GDM1 (cell line): ENCODE measurements around the gene DIS3L2.
"Not testable (repeated sequence)": the region's sequence is repeated elsewhere in the genome, so short reads cannot be mapped to it uniquely, and the experiment has no call there.

Source experiments
- DNase-seq: peaks from one replicate; lab custom pipeline; 2025; lab: John Stamatoyannopoulos, UW

Gene DIS3L2

GRCh38 chr2:232009639-232010274 lies 48.2 kb downstream of the DIS3L2 start:
- DNase-seq: no peak

- DNase-seq: no peak
Measured at GRCh38 chr2:232013701-232014353, 52.3 kb downstream of the DIS3L2 start.

- no peak for DNase-seq
Measured at GRCh38 chr2:232014681-232015080, 53.2 kb downstream of the DIS3L2 start.

- DNase-seq: no peak
Measured at GRCh38 chr2:232018181-232018580, 56.7 kb downstream of the DIS3L2 start.

- no peak for DNase-seq
Measured at GRCh38 chr2:232022718-232023117, 61.2 kb downstream of the DIS3L2 start.

GRCh38 chr2:232023426-232023825 lies 61.9 kb downstream of the DIS3L2 start:
- DNase-seq: no peak

GRCh38 chr2:232024457-232024856 lies 62.9 kb downstream of the DIS3L2 start:
- no peak for DNase-seq

GRCh38 chr2:232026910-232027309 lies 65.4 kb downstream of the DIS3L2 start:
- no peak for DNase-seq

- DNase-seq: no peak
Measured at GRCh38 chr2:232027530-232027929, 66.0 kb downstream of the DIS3L2 start.

- no peak for DNase-seq
Measured at GRCh38 chr2:232028071-232028470, 66.6 kb downstream of the DIS3L2 start.

- no peak for DNase-seq
Measured at GRCh38 chr2:232028631-232029030, 67.1 kb downstream of the DIS3L2 start.

GRCh38 chr2:232029346-232029745 lies 67.8 kb downstream of the DIS3L2 start:
- no peak for DNase-seq

- no peak for DNase-seq
Measured at GRCh38 chr2:232030229-232030628, 68.7 kb downstream of the DIS3L2 start.

- not testable (repeated sequence) for DNase-seq
Measured at GRCh38 chr2:232035292-232035691, 73.8 kb downstream of the DIS3L2 start.

- not testable (repeated sequence) for DNase-seq
Measured at GRCh38 chr2:232036876-232037275, 75.4 kb downstream of the DIS3L2 start.

- DNase-seq: no peak
Measured at GRCh38 chr2:232038251-232038880, 76.9 kb downstream of the DIS3L2 start.

- DNase-seq: no peak
Measured at GRCh38 chr2:232038881-232039485, 77.5 kb downstream of the DIS3L2 start.

- DNase-seq: no peak
Measured at GRCh38 chr2:232042911-232043574, 81.5 kb downstream of the DIS3L2 start.

- DNase-seq: no peak
Measured at GRCh38 chr2:232043966-232044365, 82.5 kb downstream of the DIS3L2 start.

- DNase-seq: no peak
Measured at GRCh38 chr2:232049350-232049749, 87.8 kb downstream of the DIS3L2 start.

- no peak for DNase-seq
Measured at GRCh38 chr2:232052591-232052990, 91.1 kb downstream of the DIS3L2 start.

- no peak for DNase-seq
Measured at GRCh38 chr2:232053777-232054176, 92.3 kb downstream of the DIS3L2 start.
